Mesenteric fat pad (tissue), 1 donor: Measurements from ENCODE around the gene MED14. TPM values are rescaled to one million over a fixed set of nuclear protein-coding genes. Genes with fewer than 3 reads are reported as not detected.

Experiments used
- DNase-seq: peaks from one replicate; pipeline ENCODE4 v3.0.0-alpha.2; 2020; ENCODE audit warnings: low spot score
- total RNA-seq: library from RNA; stranded (reverse); fragmentation: NEBNext Ultra II Directional; extraction: Animal tissue kit (Norgen Biotek cat#: 25700); gene quantifications from one replicate; pipeline ENCODE4 v1.2.1, GENCODE V29; 2021
- donor health status: DM: yes; HTN: yes; CAD: no.

The MED14 gene
- total RNA-seq, 1 donor from 2014 or later, result 29.4 TPM

- DNase-seq, result no peak
Measured at GRCh38 chrX:40729598-40730584, 5.5 kb downstream of the MED14 start.

- no peak for DNase-seq
Measured at GRCh38 chrX:40727581-40728252, 7.6 kb downstream of the MED14 start.

GRCh38 chrX:40727093-40727492 is 8.2 kb downstream of the MED14 start:
- DNase-seq, result no peak

- DNase-seq, result no peak
Measured at GRCh38 chrX:40722930-40723329, 12.4 kb downstream of the MED14 start.

- DNase-seq, result no peak
Measured at GRCh38 chrX:40721489-40722106, 13.7 kb downstream of the MED14 start.

- no peak for DNase-seq
Measured at GRCh38 chrX:40720792-40721191, 14.6 kb downstream of the MED14 start.

GRCh38 chrX:40720339-40720738 is 15.0 kb downstream of the MED14 start:
- DNase-seq, result no peak

- DNase-seq, result no peak
Measured at GRCh38 chrX:40719731-40720130, 15.6 kb downstream of the MED14 start.

GRCh38 chrX:40719218-40719617 is 16.1 kb downstream of the MED14 start:
- no peak for DNase-seq

GRCh38 chrX:40709395-40709794 is 25.9 kb downstream of the MED14 start:
- no peak for DNase-seq

GRCh38 chrX:40705658-40706312 is 29.6 kb downstream of the MED14 start:
- no peak for DNase-seq

- no peak for DNase-seq
Measured at GRCh38 chrX:40700640-40701342, 34.6 kb downstream of the MED14 start.

GRCh38 chrX:40698851-40699250 is 36.5 kb downstream of the MED14 start:
- no peak for DNase-seq

GRCh38 chrX:40694802-40695201 is 40.5 kb downstream of the MED14 start:
- no peak for DNase-seq

GRCh38 chrX:40688929-40689328 is 46.4 kb downstream of the MED14 start:
- DNase-seq, result no peak

- no peak for DNase-seq
Measured at GRCh38 chrX:40687169-40687568, 48.2 kb downstream of the MED14 start.

GRCh38 chrX:40685362-40685918 is 49.9 kb downstream of the MED14 start:
- DNase-seq, result no peak

- DNase-seq, result no peak
Measured at GRCh38 chrX:40684092-40684491, 51.2 kb downstream of the MED14 start.

GRCh38 chrX:40683245-40683644 is 52.1 kb downstream of the MED14 start:
- no peak for DNase-seq

GRCh38 chrX:40671126-40671525 is 64.2 kb downstream of the MED14 start:
- no peak for DNase-seq
